Middle frontal gyrus (tissue), 1 donor: ENCODE data around the gene CEACAM4.
A peak's percentile ranks its signal among the peaks of the same experiment; 100 is the strongest.
"Not testable (repeated sequence)": the region's sequence is repeated elsewhere in the genome, so short reads cannot be mapped to it uniquely, and the experiment has no call there.

ENCODE experiments used
- DNase-seq: peaks from one replicate; pipeline ENCODE4 v3.0.0-alpha.2; 2015; ENCODE audit warnings: low spot score; ENCODE audit errors: extremely low spot score

The CEACAM4 gene

GRCh38 chr19:41626877-41627276 is at the start of gene CEACAM4:
Gene CEACAM4 (minus strand): TSS chr19:41627074. CDS start chr19:41626963, 111 bp downstream.
- DNase-seq = no peak

GRCh38 chr19:41671486-41671885 is 44.6 kb upstream of the CEACAM4 start:
- DNase-seq = no peak

- no peak for DNase-seq
These were observed 43.9 kb upstream of the CEACAM4 start for GRCh38 chr19:41670755-41671154.

GRCh38 chr19:41668315-41668714 is 41.4 kb upstream of the CEACAM4 start:
- no peak for DNase-seq

- no peak for DNase-seq
These were observed 39.2 kb upstream of the CEACAM4 start for GRCh38 chr19:41666075-41666474.

GRCh38 chr19:41657157-41657556 is 30.3 kb upstream of the CEACAM4 start:
- DNase-seq = no peak

- DNase-seq = not testable (repeated sequence)
These were observed 29.9 kb upstream of the CEACAM4 start for GRCh38 chr19:41656756-41657155.

GRCh38 chr19:41652250-41652649 is 25.4 kb upstream of the CEACAM4 start:
- no peak for DNase-seq

- DNase-seq = no peak
These were observed 23.0 kb upstream of the CEACAM4 start for GRCh38 chr19:41649827-41650226.

GRCh38 chr19:41646589-41647204 is 19.8 kb upstream of the CEACAM4 start:
- DNase-seq = no peak

- DNase-seq = peak; percentile 3
These were observed 15.1 kb upstream of the CEACAM4 start for GRCh38 chr19:41641879-41642485.

GRCh38 chr19:41638641-41639081 is 11.8 kb upstream of the CEACAM4 start:
- DNase-seq = no peak

- DNase-seq = no peak
These were observed 10.6 kb upstream of the CEACAM4 start for GRCh38 chr19:41637484-41637883.

GRCh38 chr19:41627966-41628675 is 1.2 kb upstream of the CEACAM4 start:
- no peak for DNase-seq

GRCh38 chr19:41626278-41626677 is 596 bp downstream of the CEACAM4 start:
- DNase-seq = no peak

GRCh38 chr19:41624937-41625336 is 1.9 kb downstream of the CEACAM4 start:
- DNase-seq = no peak

GRCh38 chr19:41624515-41624914 is 2.4 kb downstream of the CEACAM4 start:
- no peak for DNase-seq

GRCh38 chr19:41623360-41623759 is 3.5 kb downstream of the CEACAM4 start:
- no peak for DNase-seq

- DNase-seq = no peak
These were observed 5.2 kb downstream of the CEACAM4 start for GRCh38 chr19:41621654-41622053.

GRCh38 chr19:41621226-41621625 is 5.6 kb downstream of the CEACAM4 start:
- DNase-seq = no peak

GRCh38 chr19:41620171-41620570 is 6.7 kb downstream of the CEACAM4 start:
- no peak for DNase-seq

- no peak for DNase-seq
These were observed 7.8 kb downstream of the CEACAM4 start for GRCh38 chr19:41619018-41619556.
